HFFc6 (cell line): ENCODE data around the gene USF2. TPM values are rescaled to one million over a fixed set of nuclear protein-coding genes. Genes with fewer than 3 reads are reported as not detected.
"Not testable (repeated sequence)": the region's sequence is repeated elsewhere in the genome, so short reads cannot be mapped to it uniquely, and the experiment has no call there.

Source experiments
- DNase-seq: peaks from one replicate; pipeline ENCODE4 v3.0.0-alpha.2; 2018
- H3K27ac Mint-ChIP-seq: 2 replicates; pipeline ENCODE4 v1.8.0; 2020; ENCODE audit warnings: mild to moderate bottlenecking, mixed read lengths
- H3K27me3 Mint-ChIP-seq: 2 replicates; pipeline ENCODE4 v1.8.0; 2021; ENCODE audit warnings: mild to moderate bottlenecking, moderate library complexity, mixed read lengths; ENCODE audit not compliant: insufficient read depth
- H3K36me3 Mint-ChIP-seq: 2 replicates; pipeline ENCODE4 v1.8.0; 2021; ENCODE audit warnings: low read depth, mixed read lengths
- H3K4me1 Mint-ChIP-seq: 2 replicates; pipeline ENCODE4 v1.8.0; 2020; ENCODE audit warnings: low read depth, mixed read lengths
- H3K4me3 Mint-ChIP-seq: 2 replicates; pipeline ENCODE4 v1.8.0; 2020; ENCODE audit warnings: mild to moderate bottlenecking, moderate library complexity, mixed read lengths
- H3K9me3 Mint-ChIP-seq: 2 replicates; pipeline ENCODE4 v1.8.0; 2020; ENCODE audit warnings: mild to moderate bottlenecking, mixed read lengths
- total RNA-seq, 6 experiments: library from RNA; stranded (reverse); fragmentation: NEBNext Ultra II Directional; extraction: Animal tissue kit (Norgen Biotek cat#: 25700); gene quantifications; 2 replicates in 1 of 6; 3 replicates in 5 of 6; pipeline ENCODE4 v1.2.3, GENCODE V29; 2021
- TF ChIP-seq, protein P1 (sequence below): fragments of 200-600 bp; sonication (generic); IDR thresholded peaks from 2 replicates; pipeline ENCODE4 v1.5.0; 2021; ENCODE audit warnings: antibody characterized with exemption, mild to moderate bottlenecking

The USF2 gene
- total RNA-seq, 6 experiments from 2014 or later = 66.0 to 78.1 (median 71.4) TPM

DNA sequence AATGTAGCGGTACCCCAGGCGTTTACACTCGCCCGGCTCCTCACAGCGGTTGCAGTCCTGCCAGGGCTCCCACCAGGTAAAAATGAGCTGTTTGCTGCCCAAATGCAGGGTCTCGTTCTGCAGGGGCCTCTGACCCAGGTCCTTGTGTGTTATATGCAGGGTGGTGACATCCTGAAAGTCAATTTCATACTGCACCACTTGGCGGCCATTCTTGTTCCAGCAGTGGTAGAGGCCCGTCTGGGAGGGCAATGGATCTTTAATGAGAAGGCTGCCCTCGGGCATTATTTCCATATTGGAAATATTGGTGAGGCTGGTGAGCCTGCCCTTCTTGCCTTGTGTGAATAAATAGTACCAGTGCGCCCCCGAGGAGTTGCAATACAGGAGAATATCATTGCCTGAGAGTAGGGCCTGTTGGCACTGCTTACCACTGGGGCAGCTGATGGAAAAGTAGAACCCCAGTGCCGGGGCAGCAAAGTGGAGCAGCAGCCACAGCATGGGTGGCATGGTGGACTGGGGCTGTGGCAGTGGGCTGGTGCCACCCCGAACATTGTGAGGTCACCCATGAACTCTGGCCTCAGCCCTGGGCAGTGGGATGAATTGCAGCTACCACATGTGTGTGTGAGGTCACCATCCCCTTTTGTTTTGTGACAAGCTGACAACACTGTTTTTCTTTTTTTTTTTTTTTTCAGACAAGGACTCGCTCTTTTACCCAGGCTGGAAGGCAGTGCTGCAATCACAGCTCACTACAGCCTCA lies 40.4 kb upstream of the USF2 start, which contains the start of gene FAM187B:
FAM187B (minus strand) TSS at position 563 of the 754 bp plus-strand sequence; CDS start at position 504, 59 bp downstream.
- no peak within 1 kb of the TSS for H3K4me3 Mint-ChIP-seq
- no peaks in the 10 kb centered on the region for H3K9me3 Mint-ChIP-seq
- H3K4me1 Mint-ChIP-seq = 0 out of 2 replicates have a peak, but pooled peaks cover 5% of the 10 kb centered on the region
- H3K27ac Mint-ChIP-seq = no peak within 1 kb of the TSS
- no peak for DNase-seq
- H3K27me3 Mint-ChIP-seq = peaks cover 34% of the 10 kb centered on the region
- H3K36me3 Mint-ChIP-seq = no peaks in the 10 kb centered on the region; the same call in 1 of the 2 replicates
- TF ChIP-seq, protein P1, sequence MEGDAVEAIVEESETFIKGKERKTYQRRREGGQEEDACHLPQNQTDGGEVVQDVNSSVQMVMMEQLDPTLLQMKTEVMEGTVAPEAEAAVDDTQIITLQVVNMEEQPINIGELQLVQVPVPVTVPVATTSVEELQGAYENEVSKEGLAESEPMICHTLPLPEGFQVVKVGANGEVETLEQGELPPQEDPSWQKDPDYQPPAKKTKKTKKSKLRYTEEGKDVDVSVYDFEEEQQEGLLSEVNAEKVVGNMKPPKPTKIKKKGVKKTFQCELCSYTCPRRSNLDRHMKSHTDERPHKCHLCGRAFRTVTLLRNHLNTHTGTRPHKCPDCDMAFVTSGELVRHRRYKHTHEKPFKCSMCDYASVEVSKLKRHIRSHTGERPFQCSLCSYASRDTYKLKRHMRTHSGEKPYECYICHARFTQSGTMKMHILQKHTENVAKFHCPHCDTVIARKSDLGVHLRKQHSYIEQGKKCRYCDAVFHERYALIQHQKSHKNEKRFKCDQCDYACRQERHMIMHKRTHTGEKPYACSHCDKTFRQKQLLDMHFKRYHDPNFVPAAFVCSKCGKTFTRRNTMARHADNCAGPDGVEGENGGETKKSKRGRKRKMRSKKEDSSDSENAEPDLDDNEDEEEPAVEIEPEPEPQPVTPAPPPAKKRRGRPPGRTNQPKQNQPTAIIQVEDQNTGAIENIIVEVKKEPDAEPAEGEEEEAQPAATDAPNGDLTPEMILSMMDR = no peak; the same call in 1 of the 2 replicates

DNA sequence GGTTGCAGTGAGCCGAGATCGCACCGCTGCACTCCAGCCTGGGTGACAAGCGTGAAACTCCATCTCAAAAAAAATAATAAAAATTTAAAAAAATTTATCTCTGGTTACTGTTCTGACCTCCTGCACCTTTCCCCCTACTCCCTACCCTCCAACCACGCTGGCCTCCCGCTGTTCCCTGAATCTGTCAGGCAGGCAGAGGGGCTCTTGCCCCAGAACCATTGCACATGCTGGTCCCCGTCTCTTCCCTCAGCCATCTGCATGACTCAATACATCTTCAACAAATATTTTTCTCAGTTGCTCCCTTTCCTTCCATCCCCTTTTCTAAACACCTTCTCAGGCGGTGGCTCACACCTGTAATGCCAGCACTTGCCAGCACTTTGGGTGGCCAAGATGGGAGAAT lies 39.2 kb upstream of the USF2 start:
- Mint-ChIP-seq H3K4me3 (no peak overlapping the region), H3K36me3 (no peaks in the 10 kb centered on the region; the same call in 1 of the 2 replicates), H3K27me3 (peaks cover 34% of the 10 kb centered on the region), H3K9me3 (peaks cover 4% of the 10 kb centered on the region; the same call in 1 of the 2 replicates), H3K27ac (no peak overlapping the region), H3K4me1 (0 out of 2 replicates have a peak, but pooled peaks cover 5% of the 10 kb centered on the region)
- TF ChIP-seq, protein P1 = no peak
- DNase-seq = no peak

DNA sequence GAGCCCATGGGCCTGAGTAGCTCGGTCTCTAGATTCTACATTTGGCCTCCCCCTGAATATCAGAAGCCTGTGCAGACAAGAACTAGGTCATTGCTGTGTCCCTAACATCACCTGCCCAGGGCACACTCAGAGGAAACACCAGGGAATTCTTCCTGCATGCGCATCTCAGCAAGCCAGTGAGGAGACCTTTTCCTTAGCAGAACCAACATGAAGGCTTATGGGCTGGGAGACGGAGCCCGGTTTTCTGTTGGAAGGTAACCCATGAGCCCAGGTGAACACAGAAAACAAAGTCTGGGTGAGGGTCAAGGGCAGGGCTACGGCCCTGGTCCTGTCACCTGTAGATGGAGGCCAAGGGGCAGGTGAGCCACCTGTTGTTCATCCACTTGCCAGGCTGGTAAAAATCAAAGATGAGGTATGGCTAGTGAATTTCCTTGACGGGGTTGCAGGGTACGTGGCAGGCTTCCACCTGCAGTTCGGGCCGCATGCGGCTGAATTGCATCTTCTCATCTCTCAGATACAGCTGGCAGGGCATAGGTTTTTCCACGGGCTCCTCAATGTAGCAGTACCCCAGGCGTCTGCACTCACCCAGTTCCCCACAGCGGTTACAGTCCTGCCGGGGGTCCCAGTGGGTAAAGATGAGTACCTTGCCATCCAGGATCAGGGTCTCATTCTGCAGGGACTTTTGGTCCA lies 36.7 kb upstream of the USF2 start:
- TF ChIP-seq, protein P1 = no peak
- Mint-ChIP-seq H3K27me3 (peaks cover 31% of the 10 kb centered on the region), H3K27ac (no peak overlapping the region), H3K4me3 (no peak overlapping the region), H3K36me3 (no peaks in the 10 kb centered on the region; the same call in 1 of the 2 replicates), H3K9me3 (peaks cover 5% of the 10 kb centered on the region; the same call in 1 of the 2 replicates), H3K4me1 (no peaks in the 10 kb centered on the region)
- no peak for DNase-seq

DNA sequence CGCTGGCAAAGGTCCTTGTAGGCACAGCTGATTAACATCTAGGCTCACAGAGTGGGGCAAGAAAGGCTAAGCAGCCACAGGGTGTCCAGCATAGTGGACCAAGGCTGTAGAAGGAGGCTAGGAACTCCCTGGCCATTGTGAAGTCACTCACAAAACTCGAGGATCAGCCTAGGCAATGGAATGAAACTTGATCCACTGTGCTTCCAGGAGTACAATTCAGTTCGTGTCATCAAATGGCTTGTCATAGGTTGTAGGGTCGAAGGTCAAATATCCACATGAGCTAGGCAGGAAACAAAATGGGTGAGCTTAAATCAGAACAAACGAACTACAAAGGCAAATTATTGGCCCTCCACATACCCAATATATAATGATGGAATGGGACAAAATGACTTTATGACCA lies 35.9 kb upstream of the USF2 start:
- Mint-ChIP-seq H3K4me1 (no peaks in the 10 kb centered on the region), H3K36me3 (no peaks in the 10 kb centered on the region; the same call in 1 of the 2 replicates), H3K27ac (no peak overlapping the region), H3K4me3 (no peak overlapping the region), H3K9me3 (peaks cover 5% of the 10 kb centered on the region; the same call in 1 of the 2 replicates), H3K27me3 (peaks cover 32% of the 10 kb centered on the region)
- no peak for DNase-seq
- TF ChIP-seq, protein P1 = no peak

DNA sequence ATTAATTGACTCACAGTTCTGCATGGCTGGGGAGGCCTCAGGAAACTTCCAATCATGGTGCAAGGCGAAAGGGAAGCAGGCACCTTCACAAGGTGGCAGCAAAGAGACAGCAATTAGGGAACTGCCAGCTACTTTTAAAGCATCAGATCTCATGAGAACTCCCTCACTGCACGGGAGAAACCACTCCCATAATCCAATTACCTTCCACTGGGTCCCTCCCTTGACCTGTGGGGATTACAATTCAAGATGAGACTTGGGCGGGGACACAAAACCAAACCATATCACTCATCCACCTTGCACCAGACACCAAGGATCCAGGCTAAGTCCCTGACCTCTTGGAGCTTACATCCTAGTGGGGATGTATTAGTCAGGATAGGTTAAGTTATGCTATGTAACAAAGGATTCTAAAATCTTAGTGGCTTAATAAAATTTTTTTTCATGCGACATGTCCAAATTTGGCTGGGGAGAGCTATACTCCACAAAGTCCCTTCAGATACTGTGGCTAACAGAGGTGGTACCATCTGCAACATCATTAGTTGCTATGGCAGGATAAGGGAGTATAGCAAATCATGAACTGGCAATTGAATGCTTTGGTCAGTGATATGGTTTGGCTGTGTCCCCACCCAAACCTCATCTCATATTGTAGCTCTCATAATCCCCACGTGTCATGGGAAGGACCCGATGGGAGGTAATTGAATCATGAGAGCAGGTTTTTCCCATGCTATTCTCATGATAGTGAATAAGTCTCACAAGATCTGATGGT lies 31.9 kb upstream of the USF2 start:
- Mint-ChIP-seq H3K4me3 (no peak overlapping the region), H3K27ac (no peak overlapping the region), H3K27me3 (peaks cover 25% of the 10 kb centered on the region), H3K36me3 (no peaks in the 10 kb centered on the region; the same call in 1 of the 2 replicates), H3K9me3 (peaks cover 13% of the 10 kb centered on the region), H3K4me1 (no peaks in the 10 kb centered on the region)
- no peak for DNase-seq
- TF ChIP-seq, protein P1 = no peak

DNA sequence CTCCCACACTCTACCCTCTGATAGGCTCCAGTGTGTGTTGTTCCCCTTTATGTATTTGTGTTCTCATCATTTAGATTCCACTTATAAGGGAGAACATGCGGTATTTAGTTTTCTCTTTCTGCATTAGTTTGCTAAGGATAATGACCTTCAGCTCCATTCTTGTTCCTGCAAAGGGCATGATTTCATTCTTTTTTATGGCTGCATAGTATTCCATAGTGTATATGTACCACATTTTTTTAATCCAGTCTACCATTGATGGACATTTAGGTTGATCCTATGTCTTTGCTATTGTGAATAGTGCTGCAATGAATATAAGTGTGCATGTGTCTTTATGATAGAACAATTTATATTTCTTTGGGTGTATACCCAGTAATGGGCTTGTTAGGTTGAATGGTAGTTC lies 29.2 kb upstream of the USF2 start:
- H3K4me3 Mint-ChIP-seq, H3K36me3 Mint-ChIP-seq, DNase-seq, H3K27ac Mint-ChIP-seq, H3K4me1 Mint-ChIP-seq: not testable (repeated sequence)
- H3K27me3 Mint-ChIP-seq = peaks cover 30% of the 10 kb centered on the region
- H3K9me3 Mint-ChIP-seq = peaks cover 12% of the 10 kb centered on the region
